ENCODE measurements around the gene TDRD7.

GRCh38 chr9:97504381-97505216 is 92.7 kb downstream of the TDRD7 start:
- TF ChIP-seq FOXK2 (IDR thresholded peaks at IDR 0.05) (no peak), TARDBP (IDR thresholded peaks at IDR 0.05) (no peak), SP1 (IDR thresholded peaks at IDR 0.05) (no peak), BHLHE40 (IDR thresholded peaks at IDR 0.05; ENCODE audit: borderline replicate concordance) (no peak), NFRKB (IDR thresholded peaks at IDR 0.05) (no peak), PKNOX1 (IDR thresholded peaks at IDR 0.05) (no peak), SUZ12 (IDR thresholded peaks at IDR 0.05) (no peak), FOXM1 (IDR thresholded peaks at IDR 0.05; ENCODE audit: borderline replicate concordance) (no peak), FOXA1 (IDR thresholded peaks at IDR 0.05) (no peak), ELF4 (IDR thresholded peaks at IDR 0.05) (no peak), ARNT (IDR thresholded peaks at IDR 0.05) (no peak), HDGF (IDR thresholded peaks at IDR 0.05; ENCODE audit: borderline replicate concordance) (no peak), LEF1 (IDR thresholded peaks at IDR 0.05; ENCODE audit: borderline replicate concordance) (no peak), L3MBTL2 (conservative IDR thresholded peaks at IDR 0.05) (no peak)
